HG03175 (cell line): ENCODE measurements around the gene OR10V1.

Source experiments
- ATAC-seq: cut with Tn5 transposase; IDR thresholded peaks from one replicate; pipeline ENCODE4 v1.9.1; 2021; ENCODE audit warnings: mild to moderate bottlenecking, moderate library complexity; ENCODE audit not compliant: unreplicated experiment

Gene OR10V1

GRCh38 chr11:59713745-59714144, at the start of gene OR10V1:
Gene OR10V1, minus strand, starts transcription at chr11:59713845. Its CDS starts 0 bp downstream, at chr11:59713845.
- ATAC-seq, result no peak

- ATAC-seq, result no peak
Observed at GRCh38 chr11:59761993-59762392, 48.3 kb upstream of the OR10V1 start.

DNA sequence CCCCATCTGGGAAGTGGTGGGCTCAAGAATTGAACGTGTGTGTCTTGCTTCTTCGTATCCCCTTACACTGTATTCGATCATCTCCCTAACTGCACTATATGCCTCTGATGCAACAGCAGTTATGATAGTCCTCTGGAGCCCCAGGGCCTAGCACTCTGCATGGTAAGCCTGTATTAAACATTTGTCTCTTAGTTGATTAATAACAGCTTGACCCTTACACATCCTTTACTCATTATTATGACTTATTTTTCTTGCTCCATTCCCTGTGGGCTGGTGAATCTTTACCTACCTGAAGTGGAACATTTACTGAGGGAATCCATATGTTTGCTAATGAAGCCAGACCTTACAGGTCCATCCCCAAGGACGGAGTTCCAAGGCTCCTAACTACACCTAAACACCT, 47.1 kb upstream of the OR10V1 start:
- no peak for ATAC-seq

DNA sequence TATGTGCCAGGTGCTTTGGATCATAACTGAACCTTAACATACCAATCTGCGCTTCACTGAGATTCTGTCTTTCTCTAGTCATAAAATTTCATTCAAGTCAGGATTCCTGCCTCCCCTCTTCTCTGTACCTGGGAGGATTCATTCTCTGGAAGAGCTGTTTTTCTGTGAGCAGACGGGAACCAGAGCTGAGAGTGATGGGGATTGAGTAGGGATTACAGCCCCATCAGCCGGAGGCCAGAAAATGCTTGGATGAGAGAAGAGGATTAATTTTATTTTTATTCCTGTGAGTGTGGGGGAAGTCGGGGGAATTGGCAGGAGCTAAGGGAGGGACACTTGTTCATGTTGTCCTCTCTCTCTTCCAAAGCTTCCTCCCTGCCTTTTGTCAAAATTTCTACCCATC, 46.3 kb upstream of the OR10V1 start:
- ATAC-seq, result no peak

- no peak for ATAC-seq
Observed at GRCh38 chr11:59758401-59759037, 44.9 kb upstream of the OR10V1 start.

DNA sequence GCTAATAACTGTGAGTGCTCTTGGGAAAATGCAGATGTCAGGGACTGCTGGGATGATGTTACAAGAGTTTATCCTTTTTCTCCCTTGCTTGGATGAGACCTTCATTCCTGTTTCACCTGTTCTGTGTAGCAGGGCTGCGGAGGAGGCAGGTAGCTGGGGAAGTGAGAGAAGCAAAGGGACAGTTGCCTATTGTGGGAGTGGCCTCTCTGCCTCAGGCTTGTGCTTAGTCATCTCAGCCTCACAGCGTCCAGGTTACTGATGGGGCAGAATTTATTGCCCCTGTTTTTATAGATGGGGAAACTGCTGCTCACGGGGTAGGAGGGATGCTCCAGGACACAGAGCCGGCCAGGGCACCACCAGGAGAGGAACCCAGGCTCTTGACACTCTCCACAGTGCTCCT, 43.2 kb upstream of the OR10V1 start:
- ATAC-seq, result peak; percentile 40

- ATAC-seq, result no peak
Observed at GRCh38 chr11:59756558-59756840, 42.9 kb upstream of the OR10V1 start.

- ATAC-seq, result no peak
Observed at GRCh38 chr11:59755701-59756557, 42.3 kb upstream of the OR10V1 start.

GRCh38 chr11:59754859-59755700, 41.4 kb upstream of the OR10V1 start, which contains the start of gene STX3:
Gene STX3, plus strand, starts transcription at chr11:59755376. Its CDS starts 230 bp downstream, at chr11:59755606.
- peak; percentile 74 for ATAC-seq

DNA sequence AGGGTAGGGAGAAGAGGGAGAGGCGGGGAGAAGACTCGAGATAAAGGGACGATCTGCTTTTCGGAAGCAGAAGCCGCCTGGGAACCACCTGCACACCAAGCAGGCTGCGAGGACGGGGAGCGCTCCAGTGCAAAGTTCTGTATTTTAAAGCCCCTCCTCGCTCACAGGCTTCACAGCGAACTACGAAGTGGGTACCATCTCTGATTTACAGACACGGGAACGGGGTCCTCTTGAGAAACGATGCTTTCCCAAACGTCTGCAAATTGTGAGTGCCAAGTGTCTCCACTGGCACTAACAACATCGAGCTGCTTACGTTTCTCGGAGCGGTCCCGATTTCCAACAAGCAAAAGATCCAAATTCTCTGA, 40.8 kb upstream of the OR10V1 start:
- ATAC-seq, result peak; percentile 24

DNA sequence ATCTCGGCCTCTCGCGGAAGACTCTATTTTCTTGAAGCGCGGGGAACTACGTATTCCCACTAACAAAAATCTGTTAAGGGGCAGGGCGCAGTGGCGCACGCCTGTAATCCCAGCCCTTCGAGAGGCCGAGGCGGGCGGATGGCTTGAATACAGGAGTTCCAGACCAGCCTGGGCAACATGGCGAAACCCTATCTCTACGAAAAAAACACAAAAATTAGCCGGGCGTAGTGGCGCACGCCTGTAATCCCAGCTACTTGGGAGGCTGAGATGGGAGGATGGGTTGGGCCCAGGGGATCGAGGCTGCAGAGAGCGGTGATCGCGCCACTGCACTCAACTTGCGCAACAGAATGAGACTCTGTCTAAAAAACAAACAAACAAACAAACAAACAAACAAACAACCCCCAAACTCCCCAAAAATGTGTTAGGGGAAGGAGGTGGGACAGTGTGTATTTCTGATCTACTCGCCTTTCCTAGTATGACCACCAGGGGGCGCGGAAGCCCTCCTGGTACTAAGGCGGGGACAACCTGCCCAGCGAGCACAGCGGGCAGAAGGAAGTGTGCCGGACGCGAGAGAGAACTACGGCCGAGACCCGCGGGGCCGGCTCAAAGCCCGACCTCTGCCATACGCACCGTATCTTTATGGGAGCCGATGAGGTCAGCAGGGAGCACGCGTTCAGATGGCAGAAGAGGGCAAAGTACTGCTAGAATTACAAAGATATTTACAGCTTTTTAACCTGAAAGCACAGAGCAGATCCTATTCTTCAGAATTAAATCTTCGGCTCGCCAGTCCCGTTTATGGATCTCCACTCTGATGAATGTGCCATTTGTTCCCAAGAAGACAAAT, 40.2 kb upstream of the OR10V1 start:
- peak; percentile 74 for ATAC-seq

DNA sequence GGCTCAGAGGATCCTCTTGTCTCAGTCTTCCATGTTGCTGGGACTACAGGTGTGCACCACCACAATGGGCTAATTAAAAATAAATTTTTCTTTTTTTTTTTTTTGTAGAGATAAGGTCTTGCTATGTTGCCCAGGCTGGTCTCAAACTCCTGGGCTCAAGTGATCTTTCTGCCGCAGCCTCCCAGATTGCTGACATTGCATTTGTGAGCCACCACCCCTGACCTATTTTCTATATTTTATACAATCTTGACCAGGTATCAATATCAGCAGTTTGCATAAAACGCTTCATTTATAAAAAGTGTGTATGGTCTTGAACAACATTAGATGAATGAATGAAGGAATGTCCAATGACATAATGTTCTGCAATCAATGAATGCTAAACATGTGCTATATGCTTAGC, 32.5 kb upstream of the OR10V1 start:
- no peak for ATAC-seq

GRCh38 chr11:59730896-59731565, 17.4 kb upstream of the OR10V1 start:
- ATAC-seq, result no peak

GRCh38 chr11:59729834-59730233, 16.2 kb upstream of the OR10V1 start:
- no peak for ATAC-seq

DNA sequence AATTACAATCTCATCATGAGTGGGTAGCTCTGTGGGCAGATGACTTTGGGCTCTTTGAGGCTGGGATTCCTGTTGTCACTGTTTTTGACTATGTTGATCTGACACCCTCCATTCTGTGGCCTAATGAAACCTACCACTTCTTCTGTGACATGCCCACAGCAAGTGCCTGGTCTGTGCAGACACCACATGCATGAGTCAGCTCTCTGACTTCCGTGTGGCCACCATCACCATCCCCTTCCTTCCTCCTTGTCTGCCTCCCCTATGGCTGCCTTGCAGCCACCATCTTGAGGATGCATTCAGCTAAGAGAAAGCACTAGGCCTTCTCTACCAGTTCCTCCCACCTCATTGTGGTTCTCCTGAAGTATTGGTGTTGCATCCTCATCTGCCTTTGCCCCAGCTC, 15.3 kb upstream of the OR10V1 start:
- no peak for ATAC-seq

DNA sequence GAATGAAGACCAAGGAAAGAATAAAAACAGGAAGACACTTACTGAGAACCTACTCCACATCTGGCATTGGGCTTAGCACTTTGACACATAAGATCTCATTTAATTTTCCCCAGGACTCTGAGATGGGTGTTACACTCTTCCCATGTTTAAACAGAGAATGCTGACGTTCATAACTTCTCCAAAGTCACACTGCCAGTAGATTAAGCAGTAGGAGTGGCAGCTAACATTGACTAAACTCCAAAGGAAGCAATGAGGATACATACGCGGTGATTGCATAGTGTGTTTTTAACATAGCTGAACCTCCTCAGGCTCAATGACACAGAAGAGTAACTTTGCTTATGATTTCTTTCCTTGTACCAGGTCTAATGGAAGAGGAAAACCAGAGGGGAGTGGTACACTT, 14.5 kb upstream of the OR10V1 start:
- ATAC-seq, result no peak

- no peak for ATAC-seq
Observed at GRCh38 chr11:59727426-59727825, 13.8 kb upstream of the OR10V1 start.

DNA sequence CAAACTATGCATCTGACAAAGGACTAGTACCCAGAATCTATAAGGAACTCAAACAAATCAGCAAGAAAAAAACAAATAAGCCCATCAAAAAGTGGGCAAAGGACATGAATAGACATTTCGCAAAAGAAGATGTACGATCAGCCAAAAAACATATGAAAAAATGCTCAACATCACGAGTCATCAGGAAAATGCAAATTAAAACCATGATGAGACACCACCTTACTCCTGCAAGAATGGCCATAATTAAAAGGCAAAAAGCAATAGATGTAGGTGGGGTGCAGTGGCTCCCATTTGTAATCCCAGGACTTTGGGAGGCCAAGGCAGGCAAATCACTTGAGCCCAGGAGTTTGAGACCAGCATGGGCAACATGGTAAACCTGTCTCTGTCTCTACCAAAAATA, 10.4 kb upstream of the OR10V1 start:
- no peak for ATAC-seq

DNA sequence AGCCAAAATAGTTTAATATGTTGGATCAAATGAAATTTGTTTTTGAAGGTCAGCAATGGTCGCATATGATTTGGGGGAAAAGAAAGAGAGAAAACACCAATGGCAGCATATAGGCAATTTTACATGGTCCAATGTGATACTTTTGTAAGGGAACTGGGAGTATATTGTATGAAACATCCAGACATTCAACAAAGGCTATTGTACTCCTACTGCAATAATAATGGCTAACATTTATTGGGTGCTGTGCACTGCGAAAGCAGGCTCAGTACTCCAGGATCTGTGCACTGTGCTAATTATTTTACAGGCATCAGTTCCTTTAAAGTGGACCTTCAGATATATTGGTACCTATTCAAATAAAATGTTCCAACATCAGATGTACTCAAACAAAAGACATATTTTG, 5.9 kb upstream of the OR10V1 start:
- ATAC-seq, result no peak

- no peak for ATAC-seq
Observed at GRCh38 chr11:59716051-59716450, 2.4 kb upstream of the OR10V1 start.
